ENCODE measurements around the gene RBBP8NL. TPM values are rescaled to one million over a fixed set of nuclear protein-coding genes. Genes with fewer than 3 reads are reported as not detected.
A peak's percentile ranks its signal among the peaks of the same experiment; 100 is the strongest.

RBBP8NL gene
- total RNA-seq, 2 experiments from 2014 or later = not detected

DNA sequence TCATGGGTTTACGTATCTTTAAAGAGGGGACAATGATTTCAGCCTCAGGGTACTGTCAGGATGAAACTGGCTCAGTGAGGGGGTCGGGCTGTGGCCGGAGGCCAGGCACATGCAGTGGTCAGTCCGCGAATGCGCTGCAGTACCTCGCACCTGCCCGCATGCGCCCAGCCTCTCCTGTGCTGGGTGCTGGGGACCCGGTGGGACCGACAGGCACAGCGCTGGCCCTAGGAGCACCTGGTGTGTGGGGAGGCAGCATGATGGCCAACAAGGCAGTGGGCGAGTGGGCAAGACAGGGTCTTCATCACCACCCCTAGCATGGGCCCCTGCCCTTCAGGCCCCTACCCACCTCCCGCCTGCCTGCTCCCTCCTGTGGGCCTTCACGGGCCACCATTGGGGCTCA is 19.3 kb downstream of the RBBP8NL start:
- H3K9me3 Mint-ChIP-seq = no peaks in the 10 kb centered on the region
- no peaks in the 10 kb centered on the region for H3K36me3 Mint-ChIP-seq
- POLR2A ChIA-PET = interaction anchor here (0.7 to 0.9 kb wide), 3 partner anchors 21 to 386 kb away, joined by 3 to 7 read pairs (median 3); partner anchors contain the start of gene RPS21
- DNase-seq = no peak
- H3K4me3 Mint-ChIP-seq = no peak overlapping the region
- H3K27me3 Mint-ChIP-seq = peaks cover 3% of the 10 kb centered on the region
- peak overlapping the region; percentile 90 for H3K27ac Mint-ChIP-seq
- no peak for ATAC-seq (ENCODE audit: low read depth)
- peaks cover 11% of the 10 kb centered on the region for H3K4me1 Mint-ChIP-seq

DNA sequence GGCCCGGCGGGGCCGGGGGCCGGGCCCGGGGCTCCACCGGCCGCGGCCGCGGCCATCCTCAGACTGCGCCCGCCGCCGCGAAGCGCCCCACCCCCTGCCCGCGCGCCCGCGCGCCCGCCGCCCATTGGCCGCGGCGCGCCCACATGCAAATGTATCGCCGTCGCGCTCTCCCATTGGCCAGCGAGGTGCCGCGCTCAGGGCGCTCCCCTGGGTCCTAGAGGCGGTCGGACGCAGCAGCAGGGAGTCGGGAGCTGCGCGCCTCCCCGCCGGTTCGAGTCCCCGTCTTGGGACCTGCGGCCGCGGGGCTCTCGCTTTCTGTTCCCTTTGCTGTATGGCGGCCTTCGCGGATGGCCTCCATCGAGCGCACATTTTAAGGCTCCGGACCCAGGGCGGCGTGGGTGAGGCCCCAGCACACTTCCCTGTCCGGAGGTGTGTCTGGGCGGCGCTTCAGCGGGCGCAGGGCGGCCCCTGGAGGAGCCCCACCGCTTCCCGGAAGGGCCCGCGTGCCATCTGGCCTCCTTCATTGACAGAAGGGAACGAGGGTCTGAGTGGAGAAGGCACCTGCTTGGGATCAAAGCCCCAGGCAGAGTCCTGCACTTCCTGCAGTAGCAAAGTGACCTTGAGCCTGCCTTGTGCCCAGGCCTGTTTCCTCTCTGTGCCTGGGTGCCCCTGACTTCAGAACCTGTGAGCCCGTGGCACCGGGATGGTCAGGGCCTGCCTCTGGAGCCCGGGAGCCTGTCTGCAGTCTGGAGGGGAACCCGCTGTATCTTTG is 19.9 kb downstream of the RBBP8NL start, which contains the start of gene CABLES2:
CABLES2 (minus strand) TSS at position 65 of the 772 bp plus-strand sequence; CDS start at position 56, 9 bp downstream.
- H3K27ac Mint-ChIP-seq = peak within 1 kb of the TSS; percentile 90
- no peaks in the 10 kb centered on the region for H3K36me3 Mint-ChIP-seq
- peak; percentile 96 for DNase-seq
- H3K4me1 Mint-ChIP-seq = peaks cover 11% of the 10 kb centered on the region
- H3K9me3 Mint-ChIP-seq = no peaks in the 10 kb centered on the region
- POLR2A ChIA-PET = interaction anchor here (0.5 to 0.9 kb wide), 4 partner anchors 21 to 395 kb away, joined by 3 to 7 read pairs (median 3); partner anchors contain the start of gene RPS21
- peak; percentile 93 for ATAC-seq (ENCODE audit: low read depth)
- H3K27me3 Mint-ChIP-seq = peaks cover 3% of the 10 kb centered on the region
- peak within 1 kb of the TSS; percentile 86 for H3K4me3 Mint-ChIP-seq

DNA sequence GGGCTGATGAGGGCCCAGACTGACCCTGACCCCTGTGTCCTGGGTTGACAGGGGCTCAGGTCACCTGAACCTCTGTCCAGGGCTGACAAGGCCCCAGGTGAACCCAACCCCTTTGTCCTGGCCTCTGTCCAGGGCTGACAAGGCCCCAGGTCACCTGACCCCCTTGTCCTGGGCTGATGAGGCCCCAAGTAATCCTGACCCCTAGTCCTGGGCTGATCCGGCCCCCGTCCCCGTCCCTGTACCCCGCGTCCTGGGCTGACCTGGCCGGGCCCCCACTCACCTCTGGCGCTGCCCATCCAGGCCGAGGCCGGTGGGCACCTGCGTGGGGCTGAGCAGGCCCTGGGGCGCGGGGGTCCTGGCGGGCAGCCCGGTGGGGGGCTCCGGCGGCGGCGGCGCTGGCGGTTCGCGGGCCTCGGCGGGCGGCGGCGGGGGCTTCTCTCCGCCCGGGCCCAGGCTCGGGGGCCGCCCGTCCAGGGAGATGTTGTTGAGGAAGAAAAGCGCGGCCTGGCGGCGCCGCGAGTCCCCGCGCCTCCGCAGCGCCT is 20.6 kb downstream of the RBBP8NL start:
- Mint-ChIP-seq H3K4me1 (peaks cover 11% of the 10 kb centered on the region), H3K9me3 (no peaks in the 10 kb centered on the region), H3K4me3 (peak overlapping the region; percentile 83), H3K27ac (no peak overlapping the region), H3K27me3 (peaks cover 3% of the 10 kb centered on the region), H3K36me3 (no peaks in the 10 kb centered on the region)
- DNase-seq (no peak), ATAC-seq (ENCODE audit: low read depth) (no peak)
- POLR2A ChIA-PET = interaction anchor here (0.5 kb wide), 1 partner anchor 396 kb away, joined by 3 read pairs; no protein-coding TSS in a partner anchor

DNA sequence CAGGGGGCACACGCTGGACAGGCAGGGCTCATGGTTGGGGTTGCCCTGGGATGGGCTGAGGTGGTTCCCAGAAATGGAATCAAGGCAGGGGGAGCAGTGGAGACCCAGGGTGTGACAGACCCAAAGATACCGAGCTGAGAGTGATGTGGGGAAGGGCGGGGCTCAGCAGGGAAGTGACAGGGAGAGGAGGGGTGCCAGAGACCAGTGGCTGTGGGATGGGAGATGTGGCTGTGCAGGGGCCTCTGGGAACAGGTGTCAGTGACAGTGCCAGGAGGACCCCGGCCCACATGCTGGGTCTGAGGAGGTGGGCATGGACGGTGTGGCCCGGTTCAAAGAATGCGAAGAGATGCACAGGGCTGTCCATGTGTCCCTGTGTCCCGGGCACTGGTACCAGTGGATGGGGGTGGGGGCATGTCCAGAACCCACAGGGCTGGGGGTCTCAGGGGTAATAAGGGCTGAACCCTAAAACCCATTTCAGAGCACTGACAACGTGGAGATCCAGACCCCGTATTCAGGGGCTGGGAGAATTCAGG is 21.3 kb downstream of the RBBP8NL start:
- Mint-ChIP-seq H3K4me3 (peak overlapping the region; percentile 83), H3K27ac (peak overlapping the region; percentile 77), H3K4me1 (peaks cover 11% of the 10 kb centered on the region), H3K36me3 (no peaks in the 10 kb centered on the region), H3K9me3 (no peaks in the 10 kb centered on the region), H3K27me3 (peaks cover 3% of the 10 kb centered on the region)
- DNase-seq (no peak), ATAC-seq (ENCODE audit: low read depth) (no peak)
- POLR2A ChIA-PET = interaction anchor here (0.6 kb wide), 1 partner anchor 19 kb away, joined by 3 read pairs; the partner anchor contains the start of gene RPS21

DNA sequence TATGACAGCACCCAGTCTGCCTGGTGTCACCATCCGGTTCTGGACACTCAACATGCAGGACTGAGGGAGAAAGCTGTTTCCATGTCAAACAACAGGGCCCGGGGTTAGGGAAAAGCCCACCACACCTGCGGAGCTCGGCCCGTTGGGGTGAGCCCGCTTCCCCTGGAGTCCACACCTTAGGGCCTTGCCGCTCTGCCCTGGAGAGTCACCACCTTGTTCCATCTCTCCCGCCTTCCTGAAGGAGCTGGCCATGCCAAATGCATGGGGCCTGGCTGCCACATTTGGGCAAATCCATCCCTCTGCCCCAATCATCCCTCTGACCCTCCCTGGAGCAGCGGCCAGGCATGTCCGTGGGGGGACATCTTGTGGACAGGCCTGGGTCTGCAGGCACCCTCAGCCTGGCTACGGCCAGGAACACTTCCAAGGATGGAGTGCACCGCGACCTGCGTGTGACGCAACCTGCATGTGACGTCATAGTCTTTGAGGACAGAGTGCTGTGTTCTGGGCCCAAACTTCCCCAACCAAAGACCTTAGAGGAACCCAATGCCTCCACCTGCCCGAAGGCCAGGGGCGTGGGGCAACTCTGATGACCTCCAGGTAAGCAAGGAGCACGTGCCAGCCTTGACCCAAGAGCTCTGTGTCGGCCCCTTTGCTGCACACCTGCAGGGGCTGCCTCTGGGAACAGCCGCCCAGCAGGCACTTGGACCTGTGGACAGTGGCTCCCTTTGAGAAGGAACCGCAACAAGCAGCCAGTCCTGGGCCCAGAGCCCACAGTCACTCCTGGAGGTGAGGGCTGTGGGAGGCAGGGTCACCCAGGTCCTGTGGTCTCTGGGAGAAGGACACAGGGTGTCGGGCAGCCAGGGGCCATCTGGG is 22.0 kb downstream of the RBBP8NL start:
- no peaks in the 10 kb centered on the region for H3K9me3 Mint-ChIP-seq
- peak overlapping the region; percentile 77 for H3K27ac Mint-ChIP-seq
- peaks cover 3% of the 10 kb centered on the region for H3K27me3 Mint-ChIP-seq
- no peak for DNase-seq
- no peak for ATAC-seq (ENCODE audit: low read depth)
- peaks cover 11% of the 10 kb centered on the region for H3K4me1 Mint-ChIP-seq
- H3K4me3 Mint-ChIP-seq = peak overlapping the region; percentile 83
- H3K36me3 Mint-ChIP-seq = no peaks in the 10 kb centered on the region
- POLR2A ChIA-PET = no interaction called here

DNA sequence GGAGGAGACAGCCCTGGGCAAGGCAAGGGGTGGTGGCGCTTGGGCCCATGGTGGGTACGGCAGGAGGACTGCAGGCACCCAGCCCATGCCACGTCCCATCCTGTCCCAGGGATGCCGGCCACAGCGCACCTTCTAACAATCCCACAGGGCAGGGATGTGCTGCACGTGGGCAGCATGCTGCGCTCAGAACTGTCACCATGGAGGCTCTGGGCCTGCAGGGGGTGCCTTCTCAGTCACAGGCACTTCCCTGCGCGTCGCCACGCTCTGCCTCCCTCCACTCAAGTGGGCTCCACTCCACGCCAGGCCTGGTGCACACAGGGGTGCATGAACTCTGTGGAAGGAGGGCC is 22.6 kb downstream of the RBBP8NL start:
- Mint-ChIP-seq H3K4me1 (peaks cover 11% of the 10 kb centered on the region), H3K36me3 (no peaks in the 10 kb centered on the region), H3K27me3 (peaks cover 3% of the 10 kb centered on the region), H3K27ac (no peak overlapping the region), H3K9me3 (no peaks in the 10 kb centered on the region), H3K4me3 (no peak overlapping the region)
- no peak for DNase-seq
- POLR2A ChIA-PET = no interaction called here
- ATAC-seq (ENCODE audit: low read depth) = no peak

DNA sequence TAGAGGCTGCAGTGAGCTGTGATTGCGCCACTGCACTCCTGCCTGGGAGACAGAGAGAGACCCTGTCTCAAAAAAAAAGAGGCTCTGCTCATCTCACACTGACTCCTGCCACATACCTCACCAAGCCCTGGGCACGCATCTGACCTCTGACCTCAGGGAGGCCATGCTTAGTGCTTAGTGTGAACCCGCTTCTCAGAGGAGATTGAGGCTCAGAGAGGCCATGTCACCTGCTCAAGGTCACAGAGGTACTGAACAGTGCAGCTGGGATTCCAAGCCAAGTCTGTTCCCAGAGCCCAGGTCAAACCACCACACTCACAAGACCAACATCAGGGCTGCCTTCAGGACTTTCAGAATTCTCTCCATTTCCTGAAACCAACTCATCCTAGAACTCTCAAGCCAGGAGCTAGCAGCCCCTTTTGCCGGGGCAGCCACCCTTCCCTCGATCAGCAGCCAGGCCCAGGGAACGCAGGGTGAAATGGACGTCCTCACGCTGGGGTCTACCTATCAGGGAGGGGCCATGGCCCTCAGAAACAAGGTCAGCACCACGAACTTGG is 23.1 kb downstream of the RBBP8NL start:
- DNase-seq = no peak
- Mint-ChIP-seq H3K4me1 (peaks cover 11% of the 10 kb centered on the region), H3K9me3 (no peaks in the 10 kb centered on the region), H3K36me3 (no peaks in the 10 kb centered on the region), H3K4me3 (no peak overlapping the region), H3K27ac (no peak overlapping the region), H3K27me3 (peaks cover 1% of the 10 kb centered on the region)
- POLR2A ChIA-PET = no interaction called here
- ATAC-seq (ENCODE audit: low read depth) = no peak

DNA sequence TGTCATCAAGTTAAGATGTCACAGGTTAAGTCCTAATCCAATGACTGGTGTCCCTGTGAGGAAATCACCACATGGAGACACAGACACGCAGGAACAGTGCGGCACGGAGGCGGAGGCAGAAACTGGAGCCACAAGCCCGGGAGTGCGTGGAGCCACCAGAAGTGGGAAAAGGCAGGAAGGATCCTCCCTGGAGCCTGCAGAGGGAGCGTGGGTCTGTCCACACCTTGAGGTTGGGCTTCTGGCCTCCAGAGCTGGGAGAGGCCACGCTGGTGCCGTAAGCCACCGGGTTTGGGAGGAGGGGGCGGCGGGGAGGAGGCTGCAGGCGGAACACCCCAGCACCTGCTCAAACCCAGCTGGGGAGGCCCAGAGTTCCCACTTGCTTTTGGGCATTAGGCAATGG is 24.0 kb downstream of the RBBP8NL start:
- DNase-seq (no peak), ATAC-seq (ENCODE audit: low read depth) (no peak)
- Mint-ChIP-seq H3K4me3 (no peak overlapping the region), H3K27me3 (no peaks in the 10 kb centered on the region), H3K36me3 (no peaks in the 10 kb centered on the region), H3K9me3 (no peaks in the 10 kb centered on the region), H3K4me1 (peaks cover 11% of the 10 kb centered on the region), H3K27ac (no peak overlapping the region)
- POLR2A ChIA-PET = no interaction called here

DNA sequence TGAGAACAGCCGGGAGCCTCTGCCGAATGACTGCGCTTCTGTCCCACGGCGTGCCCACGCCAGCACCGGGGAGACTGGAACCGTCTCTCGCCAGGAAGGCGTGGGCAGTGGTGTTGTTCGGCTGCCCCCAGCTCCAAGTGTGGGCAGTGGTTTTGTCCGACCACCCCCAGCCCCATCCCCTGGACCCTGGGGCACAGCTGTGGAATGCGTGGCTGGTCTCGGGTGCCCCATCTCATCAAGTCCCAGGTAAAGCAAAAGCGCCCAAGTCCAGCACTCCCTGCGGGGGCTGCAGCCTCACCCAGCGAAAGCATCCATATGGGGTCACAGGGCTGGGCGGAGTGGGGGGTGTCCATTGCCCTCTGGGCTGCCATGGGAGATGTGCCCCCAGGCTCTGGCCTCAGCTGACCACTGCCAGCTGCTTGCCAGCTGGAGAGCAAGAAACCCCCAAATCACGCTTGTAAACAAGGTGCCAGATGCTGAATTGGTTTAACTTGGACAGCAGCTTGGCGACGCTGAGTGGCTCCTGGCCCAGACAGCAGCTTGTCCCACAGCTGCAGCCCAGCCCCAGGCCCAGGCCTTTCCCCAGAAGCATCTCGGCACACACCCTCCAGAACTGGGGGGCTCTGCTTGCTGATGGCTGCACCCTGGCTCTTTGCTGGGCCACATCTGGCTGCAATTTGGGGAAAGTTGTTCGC is 24.7 kb downstream of the RBBP8NL start:
- no peaks in the 10 kb centered on the region for H3K27me3 Mint-ChIP-seq
- no peak for DNase-seq
- peaks cover 7% of the 10 kb centered on the region for H3K36me3 Mint-ChIP-seq
- H3K9me3 Mint-ChIP-seq = peaks cover 6% of the 10 kb centered on the region
- no peak for ATAC-seq (ENCODE audit: low read depth)
- no peak overlapping the region for H3K27ac Mint-ChIP-seq
- POLR2A ChIA-PET = interaction anchor here (0.6 to 0.8 kb wide), 2 partner anchors 16 to 412 kb away, joined by 3 read pairs; partner anchors contain the start of gene RPS21
- peaks cover 11% of the 10 kb centered on the region for H3K4me1 Mint-ChIP-seq
- no peak overlapping the region for H3K4me3 Mint-ChIP-seq

DNA sequence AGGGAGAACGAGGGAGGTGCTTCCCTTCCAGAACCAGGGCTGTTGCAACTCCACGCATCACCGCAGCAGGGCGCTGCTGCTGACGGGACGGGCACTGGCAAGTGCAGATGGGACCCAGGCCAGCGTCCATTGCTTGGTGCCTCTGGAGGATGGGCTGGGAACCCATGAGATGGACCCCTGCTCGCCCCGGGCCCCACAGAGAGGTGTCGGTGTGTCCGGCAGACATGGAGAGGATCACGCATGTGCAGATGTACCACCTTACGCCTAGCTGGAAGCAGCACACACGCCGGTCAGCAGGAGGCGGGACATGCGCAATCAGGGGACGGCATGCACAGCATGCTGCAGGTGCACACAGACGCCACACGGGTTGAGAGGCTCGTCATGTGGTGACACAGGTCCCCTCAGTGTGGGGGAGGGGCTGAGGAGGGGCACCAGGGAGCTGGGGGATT is 26.0 kb downstream of the RBBP8NL start:
- H3K9me3 Mint-ChIP-seq = peaks cover 6% of the 10 kb centered on the region
- H3K27ac Mint-ChIP-seq = no peak overlapping the region
- POLR2A ChIA-PET = no interaction called here
- ATAC-seq (ENCODE audit: low read depth) = no peak
- H3K36me3 Mint-ChIP-seq = peaks cover 8% of the 10 kb centered on the region
- no peak overlapping the region for H3K4me3 Mint-ChIP-seq
- DNase-seq = no peak
- H3K27me3 Mint-ChIP-seq = no peaks in the 10 kb centered on the region
- peaks cover 11% of the 10 kb centered on the region for H3K4me1 Mint-ChIP-seq

DNA sequence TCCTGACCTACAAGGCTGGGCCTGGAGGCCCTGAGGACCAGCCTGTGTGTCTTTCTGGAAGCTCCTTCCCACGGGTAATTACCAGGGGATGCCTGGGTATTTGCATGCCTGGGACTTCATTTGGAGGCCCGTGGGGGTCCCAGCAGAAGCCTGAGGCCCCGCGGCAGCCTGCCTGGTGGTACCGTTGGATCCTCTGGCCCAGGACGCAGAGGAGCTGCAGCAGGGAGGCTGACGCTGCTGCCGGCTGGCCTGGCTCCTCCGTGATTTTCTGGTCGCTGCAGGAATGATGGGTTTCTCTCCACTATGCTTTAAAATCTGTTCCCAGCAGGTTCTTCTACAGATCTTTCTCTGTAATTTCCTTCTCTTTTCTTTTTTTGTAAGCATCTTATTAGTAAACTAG is 26.8 kb downstream of the RBBP8NL start:
- DNase-seq (no peak), ATAC-seq (ENCODE audit: low read depth) (no peak)
- Mint-ChIP-seq H3K4me3 (no peak overlapping the region), H3K27me3 (no peaks in the 10 kb centered on the region), H3K4me1 (peaks cover 6% of the 10 kb centered on the region), H3K27ac (no peak overlapping the region), H3K36me3 (peaks cover 8% of the 10 kb centered on the region), H3K9me3 (peaks cover 6% of the 10 kb centered on the region)
- POLR2A ChIA-PET = no interaction called here

DNA sequence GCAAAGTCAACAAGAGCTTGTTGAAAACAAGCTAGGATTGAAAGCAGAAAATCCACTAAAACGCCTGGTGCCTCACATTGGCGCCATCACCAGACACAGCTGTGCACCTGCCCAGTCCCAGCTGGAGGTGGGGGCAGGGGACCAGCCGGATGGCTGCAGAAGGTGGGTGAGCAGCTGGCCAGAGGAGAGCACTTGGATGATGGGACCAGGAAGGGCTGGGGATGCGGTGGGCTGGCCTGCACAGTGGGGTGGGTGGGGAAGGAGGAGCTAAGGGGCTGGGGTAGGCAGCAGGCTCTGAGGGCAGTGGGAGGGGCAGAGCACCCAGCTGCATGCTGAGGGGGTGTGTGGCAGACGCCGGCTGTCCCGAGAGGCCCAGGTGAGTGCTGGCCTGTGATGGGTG is 27.3 kb downstream of the RBBP8NL start:
- no peak overlapping the region for H3K27ac Mint-ChIP-seq
- no peak for ATAC-seq (ENCODE audit: low read depth)
- no peak for DNase-seq
- POLR2A ChIA-PET = interaction anchor here (1.1 kb wide), 1 partner anchor 13 kb away, joined by 6 read pairs; the partner anchor contains the start of gene RPS21
- H3K27me3 Mint-ChIP-seq = no peaks in the 10 kb centered on the region
- H3K4me3 Mint-ChIP-seq = no peak overlapping the region
- peaks cover 8% of the 10 kb centered on the region for H3K36me3 Mint-ChIP-seq
- H3K4me1 Mint-ChIP-seq = peaks cover 2% of the 10 kb centered on the region
- H3K9me3 Mint-ChIP-seq = peaks cover 6% of the 10 kb centered on the region
